ENCODE measurements around the gene DCLK1.

The DCLK1 gene

DNA sequence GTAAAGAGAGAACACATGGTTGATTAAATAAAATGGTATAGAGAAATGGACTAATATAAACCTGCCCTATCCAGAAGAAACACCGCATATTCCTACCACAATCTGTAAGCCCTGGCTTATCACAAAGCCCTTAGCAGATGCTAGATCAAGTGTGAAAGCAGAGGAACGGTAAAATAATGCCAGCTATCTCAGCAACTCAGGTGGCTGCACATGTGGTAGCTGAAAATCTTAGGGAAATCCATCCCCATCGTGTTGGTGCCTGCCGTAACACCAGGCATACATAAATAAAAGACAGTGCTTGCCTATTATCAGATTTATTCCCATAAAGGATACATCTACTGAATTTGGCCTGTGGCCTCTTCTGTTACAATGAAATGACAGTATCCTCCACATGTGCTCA lies 350.6 kb downstream of the DCLK1 start:
- no peak for DNase-seq

DNA sequence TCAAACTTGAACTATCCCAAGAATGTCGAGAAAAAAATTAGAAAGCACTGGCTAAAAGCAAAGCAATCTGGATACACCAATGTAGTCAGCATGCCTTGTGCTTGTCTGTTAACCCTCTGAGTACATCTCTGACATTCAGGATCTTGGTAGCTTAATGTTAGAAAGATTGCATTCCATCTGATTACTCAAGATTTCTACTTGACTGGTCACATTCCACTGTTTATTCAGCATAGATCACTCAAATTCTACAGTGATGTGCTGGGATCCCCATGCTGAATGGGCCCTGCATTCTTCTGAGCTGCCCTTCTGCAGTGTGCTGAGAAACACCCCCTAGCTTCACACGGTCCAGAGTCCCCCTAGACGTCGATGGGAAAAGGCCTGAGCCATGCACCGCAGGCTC lies 359.3 kb downstream of the DCLK1 start:
- peak; percentile 98 for DNase-seq

DNA sequence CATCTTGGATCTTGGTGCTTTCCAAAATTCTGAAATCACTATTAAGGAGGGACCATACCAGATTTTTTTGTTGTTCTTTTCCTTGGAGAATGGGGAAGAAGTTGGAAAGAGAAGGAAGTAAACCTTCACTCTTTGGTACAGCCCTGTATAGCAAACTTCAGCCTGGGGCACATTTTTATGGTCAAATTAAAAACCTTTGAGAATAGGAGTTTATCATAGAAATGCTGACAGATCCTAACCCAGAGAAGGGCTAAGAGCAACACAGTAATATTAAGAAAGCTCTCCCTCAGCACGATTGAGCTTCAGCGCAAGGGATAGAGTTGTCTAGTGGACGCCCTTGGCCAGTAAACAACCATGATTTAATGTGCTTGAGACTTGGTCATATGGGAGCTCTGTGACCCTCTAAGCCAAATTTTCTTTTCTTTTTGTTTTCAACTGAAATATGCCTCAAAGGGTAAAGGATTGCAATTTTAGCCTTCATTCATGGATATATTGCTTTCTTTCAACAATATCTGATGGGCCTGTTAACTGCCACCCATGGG lies 360.4 kb downstream of the DCLK1 start:
- no peak for DNase-seq

DNA sequence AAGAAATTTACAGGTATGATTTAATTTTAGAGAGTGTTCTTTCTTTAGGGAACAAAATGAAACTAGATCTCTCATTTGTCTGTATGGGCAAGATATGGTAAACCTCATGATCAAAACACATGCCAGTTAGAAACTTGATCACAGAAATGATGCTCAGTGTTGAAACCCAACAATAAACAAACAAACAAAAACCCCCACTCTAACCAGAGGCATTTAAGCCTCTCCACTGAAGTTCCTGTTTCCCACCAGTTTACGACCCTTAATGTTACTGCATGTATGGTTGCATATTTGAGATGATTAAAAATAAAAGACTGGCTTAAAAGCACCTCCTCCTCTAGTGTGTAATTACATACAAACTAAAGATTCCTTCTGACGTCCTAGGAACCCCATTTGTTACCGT lies 361.4 kb downstream of the DCLK1 start:
- DNase-seq, result no peak

DNA sequence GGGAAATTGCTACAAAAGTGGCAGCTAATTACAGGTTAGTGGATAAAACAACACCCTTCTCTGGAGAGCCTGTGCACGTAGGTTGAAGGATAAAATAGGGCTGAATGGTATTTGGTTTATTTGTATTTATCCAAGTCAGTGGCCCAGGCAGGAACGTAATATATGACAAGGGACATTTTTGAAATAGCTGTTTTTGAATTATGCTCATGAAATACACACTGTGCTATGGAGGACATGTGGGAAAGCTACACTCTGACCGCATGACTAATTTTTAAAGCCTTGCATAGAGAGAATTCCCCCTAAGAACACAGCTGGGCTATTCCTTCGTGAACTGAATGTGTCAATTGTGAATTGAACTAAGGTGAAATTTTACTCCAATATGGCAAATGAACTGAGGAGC lies 362.6 kb downstream of the DCLK1 start:
- DNase-seq, result peak; percentile 89

DNA sequence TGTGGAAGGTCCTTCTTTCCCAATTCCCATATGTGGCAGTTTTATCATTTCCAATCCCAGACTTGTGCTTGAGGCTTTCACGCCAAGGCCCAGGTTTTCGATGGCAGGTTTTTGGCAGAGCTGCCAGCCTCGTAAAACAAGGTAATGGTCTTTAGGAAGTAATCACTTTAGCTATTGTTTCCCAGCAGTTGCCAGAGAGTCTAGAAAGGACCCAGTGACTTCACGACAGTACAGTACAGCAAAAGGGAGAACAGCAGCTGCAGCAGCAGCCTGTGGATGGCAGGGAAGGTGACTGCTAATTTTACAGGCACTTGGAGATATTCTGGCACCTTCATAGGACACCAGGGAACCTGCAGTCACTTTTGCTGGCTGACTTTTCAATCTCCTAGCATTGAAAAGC lies 363.1 kb downstream of the DCLK1 start:
- no peak for DNase-seq

DNA sequence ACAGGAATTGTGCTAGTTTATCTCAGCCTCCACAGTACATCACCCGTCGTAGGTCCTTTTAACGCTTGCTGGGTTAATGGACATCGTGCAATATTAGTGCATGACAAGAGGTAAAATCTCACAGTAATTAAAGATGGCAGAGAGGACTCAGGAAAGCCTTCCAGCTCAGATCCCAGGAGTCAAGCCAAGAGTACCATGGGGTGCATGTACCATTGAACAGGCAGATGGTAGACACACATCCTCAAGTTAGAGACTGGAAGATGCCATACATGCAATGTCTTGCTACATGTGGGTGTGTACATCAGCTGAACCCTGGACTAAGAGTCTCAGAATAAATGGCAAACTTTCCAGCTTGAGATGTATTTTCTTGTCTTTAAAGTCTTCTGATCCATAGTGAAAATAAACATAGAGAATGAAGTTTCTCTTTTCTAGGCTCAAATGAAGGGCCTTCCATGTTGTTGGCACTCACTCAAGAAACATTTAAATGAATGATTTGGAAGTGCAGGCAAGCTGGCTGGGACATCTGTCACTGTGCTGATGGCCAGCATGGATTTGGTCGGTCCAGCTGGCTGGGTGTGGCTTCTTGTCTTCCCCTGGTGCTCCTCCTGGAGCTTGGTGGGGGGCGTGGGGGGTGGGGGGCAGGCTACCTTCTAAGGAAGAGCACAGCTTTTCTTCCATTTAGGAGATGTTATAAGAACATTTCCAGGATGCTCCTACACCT lies 363.8 kb downstream of the DCLK1 start:
- DNase-seq, result no peak

DNA sequence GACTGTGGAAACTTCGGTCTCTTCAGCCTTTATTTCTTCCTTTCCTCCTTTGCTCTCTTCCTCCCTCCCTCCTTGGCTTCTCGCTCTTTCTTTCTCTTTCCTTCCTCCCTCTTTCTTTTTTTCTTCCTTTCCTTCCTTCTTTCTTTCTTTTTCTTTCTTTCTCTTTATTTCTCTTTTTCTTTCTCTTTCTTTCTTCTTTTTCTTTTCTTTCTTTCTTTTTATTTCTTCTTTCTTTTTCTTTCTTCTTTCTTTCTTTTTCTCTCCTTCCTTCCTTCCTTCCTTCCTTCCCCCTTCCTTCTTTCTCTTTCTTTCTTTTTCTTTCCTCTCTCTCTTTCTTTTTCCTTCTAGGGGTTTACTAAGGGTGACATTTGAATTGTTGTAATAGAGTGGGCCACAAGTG lies 364.5 kb downstream of the DCLK1 start:
- DNase-seq, result no peak

DNA sequence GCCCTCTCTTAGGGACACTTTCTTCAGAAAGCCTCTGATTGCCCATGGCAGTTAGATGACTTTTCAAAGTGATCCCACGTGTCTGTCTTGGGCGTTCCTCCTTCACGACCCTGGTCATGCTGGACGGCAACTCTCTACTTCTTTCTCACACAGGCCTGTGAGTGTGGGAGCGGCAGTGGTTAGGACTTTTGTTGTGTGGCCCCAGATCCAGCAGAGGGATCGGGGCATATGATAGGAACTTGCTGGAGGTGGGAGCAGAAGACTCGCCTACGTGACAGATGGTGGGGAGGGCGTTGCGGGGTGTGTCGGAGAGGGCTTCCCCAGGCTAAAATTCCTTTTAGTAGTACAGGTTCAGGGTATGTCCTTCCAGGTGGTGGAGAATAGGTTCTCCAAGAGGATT lies 365.2 kb downstream of the DCLK1 start:
- no peak for DNase-seq

DNA sequence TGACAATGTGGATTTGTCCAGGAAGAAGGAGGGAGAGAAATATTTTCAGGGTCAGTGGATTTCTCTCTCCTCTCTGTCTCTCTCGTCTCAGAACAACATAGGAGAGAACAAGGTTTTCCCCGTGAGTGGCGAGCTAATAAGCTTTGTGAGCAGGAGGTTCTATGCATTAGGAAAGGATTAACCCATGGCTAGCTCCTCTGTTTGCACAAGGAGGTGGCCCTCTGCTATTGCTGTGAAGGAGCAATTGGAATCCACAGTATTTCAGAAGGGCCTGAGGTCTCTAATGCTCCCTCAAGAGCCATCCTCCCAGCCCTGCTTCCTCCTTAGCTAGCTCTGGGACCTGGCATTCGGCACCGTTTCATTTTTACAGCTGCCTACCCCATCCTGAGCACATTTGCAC lies 365.8 kb downstream of the DCLK1 start:
- DNase-seq, result no peak

DNA sequence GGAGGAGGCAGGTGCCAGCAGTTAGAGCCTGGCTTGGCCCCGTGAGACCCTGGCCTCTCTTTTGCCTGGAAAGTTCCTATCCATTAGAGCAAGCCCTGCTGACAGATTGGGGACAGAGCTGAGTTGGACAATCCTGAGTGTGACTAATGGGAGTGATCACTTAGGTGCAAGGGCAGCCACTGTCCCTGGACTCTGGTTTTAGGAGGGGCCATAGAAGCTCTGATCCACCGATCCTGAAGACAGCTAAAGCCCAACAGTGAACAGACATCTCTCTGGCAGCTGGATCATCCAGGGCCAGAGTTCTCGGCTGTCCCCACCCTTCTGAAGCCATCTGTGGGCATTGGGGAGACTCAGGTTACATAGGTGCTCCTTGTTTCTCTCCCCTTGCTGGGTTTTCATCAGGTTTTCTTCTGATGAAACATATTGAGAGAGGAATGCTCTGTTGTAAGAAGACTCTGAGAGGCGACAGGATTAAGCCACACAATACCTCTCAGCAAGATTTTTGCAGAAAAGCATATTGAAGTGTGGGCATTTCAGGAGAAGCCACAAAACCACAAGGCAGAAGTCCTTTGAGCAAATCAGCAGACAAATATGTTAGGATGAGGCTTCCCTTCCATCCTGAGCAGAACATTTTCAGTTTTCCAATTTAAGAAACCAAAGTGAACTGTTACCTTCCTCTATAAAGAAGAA lies 366.7 kb downstream of the DCLK1 start:
- DNase-seq, result peak; percentile 82

DNA sequence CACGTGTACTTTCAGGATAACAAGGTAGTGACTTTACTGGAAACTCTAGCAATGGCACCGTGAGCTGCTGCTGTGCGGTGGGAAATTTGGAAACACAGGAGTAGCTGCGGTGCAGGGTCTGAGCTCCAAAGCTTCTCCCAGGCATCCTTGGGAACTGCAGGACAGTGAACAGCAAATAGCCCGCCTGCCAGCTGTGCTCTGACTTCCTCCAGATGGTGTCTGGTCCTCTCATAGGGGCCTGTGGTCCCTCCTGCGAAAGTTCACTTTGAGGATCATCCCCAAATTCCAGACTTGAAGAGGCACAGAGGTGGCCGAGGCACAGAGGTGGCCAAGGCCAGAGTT lies 367.4 kb downstream of the DCLK1 start:
- DNase-seq, result peak; percentile 19

DNA sequence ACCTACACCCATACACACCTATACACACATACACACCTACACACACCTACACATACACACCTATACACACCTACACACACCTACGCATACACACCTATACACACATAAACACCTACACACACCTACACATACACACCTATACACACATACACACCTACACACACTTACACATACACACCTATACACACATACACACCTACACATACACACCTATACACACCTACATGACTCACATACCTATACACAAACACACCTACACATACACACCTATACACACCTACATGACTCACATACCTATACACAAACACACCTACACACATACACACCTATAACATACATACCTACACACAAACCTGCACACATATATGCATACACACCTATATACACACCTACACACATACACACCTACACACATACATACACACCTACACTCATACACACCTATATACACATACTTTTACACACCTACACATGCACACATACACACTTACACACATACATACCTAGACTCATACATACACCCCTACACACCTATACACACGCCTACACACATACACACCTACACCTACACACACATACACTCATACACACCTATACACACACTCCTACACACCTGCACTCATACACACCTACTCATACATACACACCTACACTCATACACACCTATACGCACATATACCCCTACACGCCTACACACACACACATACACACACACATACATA lies 368.0 kb downstream of the DCLK1 start:
- no peak for DNase-seq

DNA sequence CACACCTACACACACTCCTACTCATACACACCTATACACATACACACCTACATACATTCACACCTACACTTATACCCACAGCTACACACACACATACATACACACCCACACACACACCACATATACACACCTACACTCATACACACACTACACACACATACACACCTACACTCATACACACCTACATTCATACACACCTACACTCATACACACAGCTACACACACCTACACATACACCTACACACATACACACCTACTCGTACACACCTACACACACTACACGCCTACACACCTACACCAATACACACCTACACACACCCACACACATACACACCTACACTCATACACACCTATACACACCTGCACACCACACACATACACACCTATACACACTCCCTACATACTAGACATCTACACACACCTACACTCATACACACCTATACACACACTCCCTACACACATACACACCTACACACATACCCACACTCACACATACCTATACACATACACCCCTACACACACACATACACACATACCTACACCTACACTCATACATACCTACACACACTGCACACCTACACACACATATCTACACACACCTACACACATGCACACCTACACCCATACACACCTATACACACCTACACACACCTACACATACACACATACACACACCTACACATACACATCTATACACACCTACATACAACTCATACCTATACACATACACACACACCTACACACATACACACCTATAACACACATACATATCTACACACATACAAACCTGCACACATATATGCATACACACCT lies 369.5 kb downstream of the DCLK1 start:
- DNase-seq, result no peak

DNA sequence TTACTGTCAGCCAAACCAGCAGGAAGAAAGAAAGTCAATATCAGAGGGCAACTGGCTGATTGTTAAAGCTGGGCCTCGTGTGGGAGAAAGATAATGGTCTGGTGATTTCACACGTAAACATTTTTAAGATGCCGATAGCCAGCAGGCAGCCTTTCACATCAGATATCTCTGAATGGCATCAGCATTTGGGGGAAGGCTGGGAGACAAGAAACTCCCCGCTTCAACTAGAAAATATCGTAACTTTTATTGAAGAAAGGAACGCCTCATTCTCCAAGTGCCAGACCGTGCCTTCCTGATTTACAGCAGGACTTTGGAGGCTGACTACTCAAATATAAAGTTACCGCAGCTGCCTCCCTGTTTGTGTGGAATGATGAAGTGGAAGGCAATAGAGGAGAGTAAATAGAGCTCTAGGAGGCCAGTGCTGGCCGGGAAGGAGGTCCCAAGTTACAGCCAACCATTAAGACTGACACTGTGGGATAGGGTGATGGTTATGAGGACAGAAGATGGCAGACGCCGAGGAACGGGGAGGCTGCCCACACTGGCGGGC lies 370.4 kb downstream of the DCLK1 start:
- no peak for DNase-seq

DNA sequence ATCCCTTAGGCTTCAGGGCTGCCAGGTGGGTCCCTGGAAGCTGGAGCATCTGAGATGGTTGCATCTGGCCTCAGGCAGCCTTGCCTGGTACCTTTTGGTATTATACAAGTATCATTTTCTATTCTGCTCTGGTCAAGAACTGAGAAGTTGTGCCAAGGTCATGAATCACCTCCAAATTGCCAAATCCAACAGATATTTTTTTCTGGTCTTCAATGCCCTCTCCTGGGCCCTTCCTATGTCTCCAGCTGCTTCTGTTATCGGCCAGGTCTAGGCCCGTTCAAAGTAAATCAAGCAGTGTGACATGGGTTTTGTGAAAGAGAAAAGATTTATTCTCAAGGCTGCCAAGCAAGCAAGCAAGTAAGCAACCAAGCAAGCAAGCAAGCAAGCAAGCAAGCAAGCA lies 383.6 kb downstream of the DCLK1 start:
- no peak for DNase-seq

DNA sequence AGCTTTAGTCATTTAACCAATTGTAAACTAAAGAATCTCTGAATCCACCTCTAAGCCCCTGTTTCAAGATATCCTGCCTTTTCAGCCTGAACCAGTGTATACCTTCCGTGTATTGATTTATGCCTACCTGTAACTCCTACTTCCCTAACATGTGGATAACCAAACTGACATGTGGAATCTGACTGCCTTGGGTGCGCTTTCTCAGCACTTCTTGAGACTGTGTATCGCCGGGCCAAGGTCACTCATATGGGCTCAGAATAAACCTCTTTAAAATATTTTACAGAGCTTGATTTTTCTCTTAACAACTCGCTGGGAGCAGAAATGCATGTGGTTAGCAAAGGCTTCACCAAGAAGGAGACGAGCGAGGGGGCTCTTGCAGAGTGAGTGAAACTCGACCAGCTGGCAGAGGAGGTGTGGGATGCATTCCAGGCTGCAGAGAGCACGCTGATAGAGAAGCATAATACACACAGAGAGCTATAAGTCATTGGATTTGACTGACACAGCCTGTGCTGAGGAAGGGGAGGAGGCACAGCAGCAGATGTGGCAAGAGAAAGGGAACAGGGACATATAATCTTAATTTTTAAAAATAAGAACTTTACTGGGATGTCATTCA lies 386.5 kb downstream of the DCLK1 start:
- peak; percentile 51 for DNase-seq

DNA sequence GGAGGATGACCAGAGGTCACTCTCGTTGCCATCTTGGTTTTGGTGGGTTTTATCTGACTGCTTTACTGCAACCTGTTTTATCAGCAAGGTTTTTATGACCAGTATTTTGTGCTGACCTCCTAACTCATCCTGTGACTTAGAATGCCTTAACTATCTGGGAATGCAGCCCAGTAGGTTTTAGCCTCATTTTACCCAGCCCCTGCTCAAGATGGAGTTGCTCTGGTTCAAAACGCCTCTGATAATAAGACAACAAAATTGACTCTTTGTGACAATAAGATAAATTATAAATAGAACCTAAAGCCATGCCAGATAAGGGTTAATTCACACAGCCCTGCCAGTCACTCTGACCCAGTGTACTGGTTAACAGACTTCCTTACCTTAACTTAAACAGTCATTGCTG lies 387.0 kb downstream of the DCLK1 start:
- DNase-seq, result no peak

DNA sequence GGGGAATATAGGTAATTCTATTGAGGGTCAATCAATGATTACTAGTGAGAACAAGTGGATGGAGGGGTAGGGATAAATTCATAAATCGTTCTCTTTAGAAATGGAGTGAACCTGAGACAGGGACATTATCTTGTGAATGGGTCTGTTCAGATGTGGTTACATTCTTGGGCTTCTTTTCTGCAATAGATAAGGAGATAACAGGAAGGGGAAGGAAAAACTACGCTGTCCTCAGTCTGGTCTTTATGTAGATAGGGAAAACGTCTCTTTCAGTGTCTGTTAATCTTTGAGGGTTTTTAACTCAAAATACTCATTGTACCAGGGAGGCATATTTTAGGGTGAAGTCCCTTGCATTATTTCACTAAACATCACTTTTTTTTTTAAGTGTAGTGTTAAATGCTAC lies 388.0 kb downstream of the DCLK1 start:
- DNase-seq, result no peak

DNA sequence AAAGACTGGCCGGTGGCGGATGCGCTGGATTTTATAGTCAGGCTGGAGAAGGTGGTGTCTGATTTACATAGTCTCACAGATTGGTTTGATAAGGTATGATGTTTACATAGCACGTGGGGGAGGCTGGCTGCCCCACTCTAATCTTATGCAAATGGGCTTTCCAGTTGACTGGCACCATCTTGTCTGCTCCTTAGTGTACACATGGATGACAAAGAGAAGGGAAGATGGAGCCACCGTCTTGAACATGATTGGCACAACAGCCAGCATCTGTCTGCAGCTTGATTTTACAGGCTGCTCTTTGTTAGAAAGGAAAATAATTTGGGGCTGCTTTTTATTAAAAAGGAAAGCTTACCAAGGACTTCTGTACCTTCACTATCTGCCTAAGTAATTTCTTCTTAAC lies 389.5 kb downstream of the DCLK1 start:
- DNase-seq, result no peak

DNA sequence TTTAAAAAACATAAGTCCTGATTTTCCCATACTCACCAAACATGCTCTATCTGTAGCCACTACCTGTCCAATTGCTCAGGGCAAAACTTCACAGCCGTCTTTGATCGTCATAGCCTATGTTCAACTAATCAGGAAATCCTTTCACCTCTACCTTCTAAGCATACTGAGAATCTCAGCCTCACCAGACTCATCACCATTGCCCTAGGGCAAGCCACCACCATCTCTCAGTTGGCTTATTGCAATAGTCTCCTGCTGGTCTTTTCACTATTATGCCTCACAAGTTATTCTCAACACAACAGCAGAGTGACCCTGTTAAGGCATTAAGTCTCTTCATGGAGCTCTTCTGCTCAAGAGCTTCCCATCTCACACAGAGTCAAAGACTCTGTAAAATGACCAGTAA lies 394.3 kb downstream of the DCLK1 start:
- no peak for DNase-seq

DNA sequence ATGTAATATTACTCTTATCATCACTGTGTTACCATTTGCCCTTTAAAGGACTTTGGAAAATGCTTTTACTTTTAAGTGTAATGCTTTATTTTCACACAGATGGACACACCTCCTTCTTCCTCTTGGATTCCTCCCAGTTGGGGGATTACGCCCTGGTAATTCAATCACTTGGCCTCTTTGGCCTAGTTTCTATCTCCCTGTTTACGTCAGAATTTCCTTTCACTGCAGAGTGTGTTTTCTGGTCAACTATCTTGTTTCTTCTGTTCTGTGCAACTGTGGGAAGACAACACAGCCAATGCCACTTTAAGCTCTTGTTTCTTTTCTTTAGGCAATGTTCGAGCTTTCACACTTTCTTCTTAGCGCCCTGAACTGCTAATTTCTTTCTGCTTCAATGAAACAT lies 397.4 kb downstream of the DCLK1 start:
- no peak for DNase-seq
